HG03066 (cell line): Measurements from ENCODE around the gene MTHFD1.

Source experiments
- ATAC-seq: cut with Tn5 transposase; IDR thresholded peaks from one replicate; pipeline ENCODE4 v1.9.1; 2021; ENCODE audit warnings: low read depth; ENCODE audit not compliant: unreplicated experiment

The MTHFD1 gene

GRCh38 chr14:64444984-64445845 lies 57.1 kb downstream of the MTHFD1 start:
- ATAC-seq, result peak; percentile 99

- no peak for ATAC-seq
These were observed 59.9 kb downstream of the MTHFD1 start for GRCh38 chr14:64447876-64448670.

- ATAC-seq, result no peak
These were observed 62.1 kb downstream of the MTHFD1 start for GRCh38 chr14:64450255-64450654.

- ATAC-seq, result no peak
These were observed 66.5 kb downstream of the MTHFD1 start for GRCh38 chr14:64454671-64455070.

- ATAC-seq, result no peak
These were observed 71.4 kb downstream of the MTHFD1 start for GRCh38 chr14:64459405-64460136.

GRCh38 chr14:64461221-64461620 lies 73.1 kb downstream of the MTHFD1 start:
- no peak for ATAC-seq

GRCh38 chr14:64463195-64463594 lies 75.0 kb downstream of the MTHFD1 start:
- no peak for ATAC-seq

GRCh38 chr14:64463873-64464272 lies 75.7 kb downstream of the MTHFD1 start:
- ATAC-seq, result no peak

GRCh38 chr14:64464651-64465050 lies 76.5 kb downstream of the MTHFD1 start:
- peak; percentile 8 for ATAC-seq

GRCh38 chr14:64465191-64465822 lies 77.2 kb downstream of the MTHFD1 start, which contains the start of gene AKAP5:
Gene AKAP5 (plus strand): TSS chr14:64465499. CDS start chr14:64468395, 2,896 bp downstream.
- ATAC-seq, result peak; percentile 58

GRCh38 chr14:64465831-64466554 lies 77.8 kb downstream of the MTHFD1 start:
- ATAC-seq, result no peak

- ATAC-seq, result no peak
These were observed 78.9 kb downstream of the MTHFD1 start for GRCh38 chr14:64467101-64467500.

- no peak for ATAC-seq
These were observed 79.4 kb downstream of the MTHFD1 start for GRCh38 chr14:64467566-64467965.

GRCh38 chr14:64468451-64468850 lies 80.3 kb downstream of the MTHFD1 start:
- ATAC-seq, result no peak

- ATAC-seq, result no peak
These were observed 85.9 kb downstream of the MTHFD1 start for GRCh38 chr14:64474041-64474440.

GRCh38 chr14:64474698-64475097 lies 86.5 kb downstream of the MTHFD1 start:
- ATAC-seq, result no peak

GRCh38 chr14:64475585-64476273 lies 87.6 kb downstream of the MTHFD1 start:
- ATAC-seq, result no peak

GRCh38 chr14:64476438-64476837 lies 88.3 kb downstream of the MTHFD1 start:
- ATAC-seq, result no peak

- ATAC-seq, result no peak
These were observed 90.6 kb downstream of the MTHFD1 start for GRCh38 chr14:64478634-64479250.
